HG02852 (cell line): Measurements from ENCODE around the gene TBC1D22A.
"Not testable (repeated sequence)": the region's sequence is repeated elsewhere in the genome, so short reads cannot be mapped to it uniquely, and the experiment has no call there.

Experiments used
- ATAC-seq: cut with Tn5 transposase; IDR thresholded peaks from one replicate; pipeline ENCODE4 v1.9.1; 2021; ENCODE audit warnings: mild to moderate bottlenecking, moderate library complexity; ENCODE audit not compliant: unreplicated experiment

The TBC1D22A gene

GRCh38 chr22:46810856-46811786 is 48.7 kb downstream of the TBC1D22A start:
- no peak for ATAC-seq

GRCh38 chr22:46812034-46812605 is 49.7 kb downstream of the TBC1D22A start:
- ATAC-seq: no peak

GRCh38 chr22:46812788-46813187 is 50.3 kb downstream of the TBC1D22A start:
- ATAC-seq: no peak

DNA sequence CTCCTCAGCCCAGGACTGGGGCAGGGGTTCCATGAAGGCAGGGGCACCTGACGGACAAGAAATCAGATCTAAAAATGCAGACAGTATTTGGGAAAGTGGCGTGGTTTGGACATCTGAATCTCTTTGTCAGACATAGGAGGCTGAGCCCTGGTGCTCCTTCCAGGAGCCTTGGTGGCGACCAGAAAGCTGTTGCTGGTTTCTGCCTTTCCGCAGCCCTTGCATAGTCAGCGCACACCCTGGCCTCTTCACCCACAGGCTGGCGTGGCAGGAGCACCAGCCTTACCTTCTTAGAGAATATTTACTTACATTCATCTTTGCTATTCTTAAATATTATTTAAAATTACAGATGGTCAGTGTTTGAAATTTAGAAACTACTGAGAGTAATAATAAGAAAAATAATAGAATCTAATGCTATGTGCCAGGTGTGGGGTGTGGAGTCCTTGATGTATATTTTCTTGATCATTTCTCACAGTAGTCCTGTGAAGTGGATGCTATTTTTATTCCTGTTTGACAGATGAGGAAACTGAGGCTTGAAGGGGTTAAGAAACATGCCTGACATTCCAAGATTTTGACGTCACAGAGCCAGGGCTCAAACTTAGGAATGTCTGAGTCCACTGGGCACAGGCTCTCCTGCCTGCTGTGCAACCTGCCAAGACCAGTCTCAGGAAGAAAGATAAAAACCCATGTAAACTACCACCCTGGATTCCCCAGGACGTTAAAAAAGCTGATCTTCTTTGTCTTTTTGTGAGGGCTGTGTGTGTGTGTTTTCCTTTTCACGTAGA is 51.6 kb downstream of the TBC1D22A start:
- no peak for ATAC-seq

DNA sequence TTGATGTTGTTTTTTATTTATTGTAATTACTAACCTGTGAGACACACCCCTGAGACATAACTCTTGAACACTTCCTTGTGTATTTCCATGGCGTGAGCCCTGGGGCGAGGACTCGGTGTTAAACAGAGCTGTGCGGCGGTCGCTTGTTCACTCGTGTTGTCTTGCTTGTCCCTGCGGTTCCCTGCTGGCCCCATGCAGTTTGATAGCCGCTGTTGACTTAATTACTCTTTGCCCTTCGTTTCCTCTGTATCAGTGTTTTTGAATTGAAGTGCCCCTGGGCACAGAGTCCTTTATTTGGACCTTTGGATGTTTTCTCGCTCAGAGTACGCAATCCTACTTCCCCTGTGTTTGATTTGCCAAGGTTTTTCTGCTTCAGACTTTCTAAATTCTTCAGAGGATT is 52.7 kb downstream of the TBC1D22A start:
- ATAC-seq: no peak

DNA sequence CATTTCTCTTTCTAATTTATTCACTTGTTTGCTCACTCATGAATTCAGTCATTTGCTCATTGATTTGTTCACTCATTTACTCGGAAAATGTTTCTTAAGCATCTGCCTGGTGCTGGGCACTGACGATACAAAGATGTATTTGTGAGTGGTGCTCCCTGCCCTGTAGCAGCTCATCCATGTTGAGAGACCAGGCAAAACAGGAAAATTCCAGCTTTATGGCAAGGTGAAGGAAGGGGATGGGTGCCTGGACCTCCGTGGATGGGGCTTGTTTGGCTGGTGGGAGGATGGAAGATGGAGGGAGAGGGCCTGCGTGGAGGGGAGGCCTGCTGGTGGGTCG is 53.1 kb downstream of the TBC1D22A start:
- no peak for ATAC-seq

DNA sequence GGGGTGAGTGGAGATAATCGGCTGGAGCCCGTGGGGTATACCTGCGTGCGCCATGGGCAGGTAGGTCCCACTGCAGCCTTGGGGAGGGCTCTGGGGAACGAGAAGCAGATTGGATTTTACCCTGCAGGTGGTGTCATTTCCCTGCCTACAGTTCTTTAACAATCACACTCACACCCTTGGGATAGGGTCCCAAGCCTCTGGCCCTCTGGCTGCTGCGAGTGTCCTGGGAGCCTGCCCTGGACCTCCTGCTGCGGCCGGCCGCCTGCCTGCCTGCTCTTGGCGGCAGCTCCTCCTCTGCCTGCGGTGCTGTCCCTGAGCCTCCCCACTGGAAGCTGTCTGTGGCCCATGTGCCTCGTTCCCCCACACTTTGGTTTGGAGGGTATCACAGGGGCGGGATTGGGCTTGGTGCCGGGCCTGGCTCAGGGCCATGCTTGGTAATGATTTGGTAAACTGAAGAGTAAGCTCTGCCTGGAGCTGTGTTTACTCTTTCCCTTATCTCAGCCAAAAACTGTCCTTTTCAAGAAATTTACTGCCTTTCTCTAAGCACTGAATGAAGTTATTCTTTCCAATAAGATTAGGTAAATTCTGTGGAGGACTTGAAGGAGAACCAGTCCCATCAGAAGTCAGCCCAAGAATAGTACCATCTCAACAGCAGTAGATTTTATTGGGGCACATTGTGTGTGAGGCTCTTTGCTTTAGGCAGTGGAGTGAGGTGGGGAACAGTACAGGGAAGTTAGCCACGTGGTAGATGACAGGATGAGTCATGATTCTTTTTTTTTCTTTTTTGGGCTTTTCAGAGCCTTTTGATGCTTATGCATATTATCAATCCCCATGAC is 53.7 kb downstream of the TBC1D22A start:
- ATAC-seq: no peak

DNA sequence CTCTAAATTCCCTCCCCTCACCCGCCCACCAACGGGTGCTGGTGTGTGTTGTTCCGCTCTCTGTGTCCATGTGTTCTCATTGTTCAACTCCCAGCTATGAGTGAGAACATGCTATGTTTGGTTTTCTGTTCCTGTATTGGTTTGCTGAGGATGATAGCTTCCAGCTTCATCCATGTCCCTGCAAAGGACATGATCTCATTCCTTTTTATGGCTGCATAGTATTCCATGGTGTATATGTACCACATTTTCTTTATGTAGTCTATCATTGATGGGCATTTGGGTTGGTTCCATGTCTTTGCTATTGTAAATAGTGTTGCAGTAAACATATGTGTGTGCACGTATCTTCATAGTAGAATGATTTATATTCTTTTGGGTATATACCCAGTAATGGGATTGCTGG is 54.9 kb downstream of the TBC1D22A start:
- ATAC-seq: not testable (repeated sequence)

DNA sequence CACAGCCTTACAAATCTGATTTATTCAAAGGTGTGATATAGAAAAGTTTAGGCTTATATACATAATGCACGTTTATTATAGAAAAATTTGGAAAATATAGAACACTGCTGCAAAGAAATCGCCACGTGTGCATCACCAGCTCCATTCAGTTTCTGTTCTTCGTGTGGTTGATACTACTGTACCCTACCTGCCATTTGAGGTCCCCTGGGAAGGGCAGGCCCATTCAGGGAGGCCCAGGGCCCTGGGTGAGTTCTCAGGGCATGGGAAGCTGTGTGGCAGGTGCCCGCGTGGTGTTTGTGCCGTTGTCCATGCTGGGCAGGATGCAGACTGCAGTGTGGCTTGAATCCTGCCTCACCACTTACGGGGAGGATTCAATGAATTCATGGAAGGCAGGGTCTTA is 60.8 kb downstream of the TBC1D22A start:
- ATAC-seq: no peak

GRCh38 chr22:46823654-46824053 is 61.2 kb downstream of the TBC1D22A start:
- no peak for ATAC-seq

DNA sequence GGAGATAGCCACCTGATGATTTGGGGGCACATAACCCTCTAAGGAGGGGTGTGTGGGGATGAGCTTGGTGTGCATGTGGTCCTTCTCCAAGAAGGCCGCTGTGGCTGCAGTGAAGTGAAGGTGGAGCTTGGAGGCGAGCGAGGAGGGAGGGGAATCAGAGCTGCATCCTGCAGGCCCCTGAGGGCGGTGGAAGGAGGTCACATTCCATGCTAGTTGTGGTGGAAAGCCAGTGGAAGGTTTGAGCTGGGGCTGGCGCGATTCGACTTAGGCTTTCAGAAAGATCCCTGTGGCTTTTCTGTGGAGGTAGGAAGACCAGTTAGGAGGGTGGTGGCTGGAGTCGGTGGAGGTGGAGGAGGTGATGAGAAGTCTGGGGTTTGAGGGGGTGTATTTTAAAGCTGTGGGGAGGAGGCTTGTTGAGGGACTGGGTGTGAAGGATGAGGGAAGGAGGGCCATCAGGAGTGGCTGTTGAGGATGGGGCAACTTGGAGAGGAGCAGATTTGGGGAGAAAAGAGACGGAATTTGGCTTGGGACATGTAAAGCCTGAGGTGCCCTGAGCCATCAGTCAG is 62.0 kb downstream of the TBC1D22A start:
- no peak for ATAC-seq

DNA sequence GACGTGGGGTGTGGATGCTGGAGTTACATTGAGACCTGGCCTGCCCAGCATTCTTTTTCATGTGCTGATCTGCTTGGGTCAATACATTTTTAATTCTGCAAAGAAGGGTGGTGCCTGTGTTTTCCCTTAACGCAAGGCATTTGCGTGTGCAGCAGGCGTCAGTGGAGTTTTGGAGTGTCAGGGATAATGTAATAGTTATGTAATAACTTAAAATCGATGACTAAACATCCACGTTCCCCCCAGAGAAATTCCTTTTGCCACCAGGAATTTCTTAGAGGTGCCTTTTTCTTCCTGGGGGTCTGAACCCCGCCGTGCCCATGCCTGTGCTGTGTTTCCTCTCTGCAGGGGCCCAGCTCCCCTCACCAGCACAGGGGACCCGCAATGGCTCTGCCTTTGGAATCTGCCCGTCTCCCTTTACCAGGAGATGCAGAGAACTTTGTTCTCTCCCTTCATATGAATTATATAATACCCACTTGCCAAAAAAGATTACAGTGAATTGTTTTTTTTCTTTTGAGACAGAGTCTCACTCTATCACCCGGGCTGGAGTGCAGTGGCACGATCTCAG is 62.6 kb downstream of the TBC1D22A start:
- no peak for ATAC-seq

GRCh38 chr22:46826438-46827135 is 64.1 kb downstream of the TBC1D22A start:
- no peak for ATAC-seq

GRCh38 chr22:46827136-46827780 is 64.8 kb downstream of the TBC1D22A start:
- no peak for ATAC-seq

DNA sequence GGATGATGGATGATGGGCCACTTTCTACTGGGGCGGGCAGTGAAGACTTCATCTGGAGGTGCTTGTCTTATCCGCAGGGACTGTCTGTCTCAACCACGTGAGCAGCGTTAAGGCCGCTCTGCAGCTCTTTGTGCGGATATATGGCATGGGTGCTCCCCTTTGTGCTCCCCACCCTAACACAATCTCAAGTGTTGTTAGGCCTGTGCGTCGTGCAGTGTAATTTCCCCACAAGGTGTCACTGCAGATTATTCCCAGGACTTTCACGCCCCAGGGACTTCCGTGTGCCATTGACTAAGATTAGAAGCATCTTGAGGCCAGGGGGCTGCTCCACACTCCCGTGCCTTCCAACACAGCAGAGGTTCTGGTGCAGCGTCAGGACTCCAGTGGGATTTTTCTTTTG is 65.3 kb downstream of the TBC1D22A start:
- ATAC-seq: no peak

- no peak for ATAC-seq
Observed at GRCh38 chr22:46828323-46828900, 66.0 kb downstream of the TBC1D22A start.

DNA sequence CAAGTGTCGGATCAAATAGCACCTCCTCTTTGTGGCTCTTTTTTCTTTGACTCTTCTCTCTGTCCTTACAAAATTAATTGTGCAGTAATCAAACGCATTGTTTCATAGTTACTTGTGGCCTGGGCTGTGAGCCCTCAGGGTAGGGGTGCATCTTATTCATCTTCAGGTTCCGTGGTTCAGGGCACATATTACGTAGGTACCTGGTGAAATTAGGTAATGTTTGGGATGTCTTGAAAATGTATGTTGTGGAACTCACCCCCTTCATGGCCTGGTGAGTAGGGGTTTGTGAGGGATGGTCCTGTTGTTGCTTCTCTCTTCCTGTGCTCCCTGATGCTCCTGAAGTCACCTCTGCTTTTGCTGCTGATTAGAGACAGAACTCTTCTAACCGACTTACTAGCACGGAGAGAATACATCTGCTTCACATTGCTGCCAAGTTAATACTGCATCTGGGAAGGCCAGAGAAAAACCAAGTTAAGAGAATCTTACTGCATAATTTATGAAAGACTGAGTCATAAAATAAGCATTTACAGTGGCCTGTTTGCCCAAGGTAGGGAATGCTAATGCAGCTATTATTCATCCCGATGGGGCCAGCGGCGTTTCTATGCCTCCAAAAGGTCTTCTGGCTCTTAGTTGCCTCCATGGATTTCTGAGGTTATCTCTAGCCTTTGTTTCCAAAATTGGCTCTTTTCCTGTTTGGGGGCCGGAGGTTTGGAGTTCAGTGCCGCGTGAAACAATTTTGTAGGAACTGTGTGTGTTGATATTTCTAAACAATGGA is 66.9 kb downstream of the TBC1D22A start:
- no peak for ATAC-seq
